WTC11 (cell line): ENCODE measurements around the gene RAPSN. TPM values are rescaled to one million over a fixed set of nuclear protein-coding genes. Genes with fewer than 3 reads are reported as not detected.

ENCODE experiments used
- ATAC-seq: fragments of 200-7000 bp; cut with Tn5 transposase; 2 replicates; pipeline ENCODE4 v1.10.0; 2021; ENCODE audit warnings: mild to moderate bottlenecking, moderate library complexity
- CTCF ChIA-PET: fragments of 300-600 bp; sonication (Branson Sonifier 250); formaldehyde crosslinking; loops from one replicate; lab custom pipeline; 2021; ENCODE audit warnings: antibody characterized with exemption; lab: Charles Lee
- POLR2A ChIA-PET: fragments of 350-600 bp; sonication (Branson Sonifier 250); formaldehyde crosslinking; loops from one replicate; lab custom pipeline; 2021; ENCODE audit warnings: antibody characterized with exemption; lab: Charles Lee
- DNase-seq: peaks from one replicate; pipeline ENCODE4 v3.0.0; 2021; ENCODE audit warnings: low spot score
- H3K27ac Mint-ChIP-seq: 2 replicates; pipeline ENCODE4 v1.8.0; 2021; ENCODE audit warnings: mixed read lengths
- H3K27me3 Mint-ChIP-seq: 2 replicates; pipeline ENCODE4 v1.8.0; 2021; ENCODE audit warnings: low read depth, mild to moderate bottlenecking, moderate library complexity, mixed read lengths
- H3K36me3 Mint-ChIP-seq: 2 replicates; pipeline ENCODE4 v1.8.0; 2021; ENCODE audit warnings: mixed read lengths
- H3K4me1 Mint-ChIP-seq: 2 replicates; pipeline ENCODE4 v1.8.0; 2022; ENCODE audit warnings: mixed read lengths
- H3K4me3 Mint-ChIP-seq: 2 replicates; pipeline ENCODE4 v1.8.0; 2021; ENCODE audit warnings: mild to moderate bottlenecking, moderate library complexity, mixed read lengths
- H3K9me3 Mint-ChIP-seq: 2 replicates; pipeline ENCODE4 v1.8.0; 2021; ENCODE audit warnings: mixed read lengths
- ATF3 ChIP-seq: sonication (generic); formaldehyde crosslinking; conservative IDR thresholded peaks from 2 replicates; pipeline ENCODE4 v1.8.1; 2022; ENCODE audit warnings: mild to moderate bottlenecking, missing genetic modification reagents
- ATF6 ChIP-seq: sonication (generic); formaldehyde crosslinking; IDR thresholded peaks from 2 replicates; pipeline ENCODE4 v1.8.1; 2023; ENCODE audit warnings: mild to moderate bottlenecking, missing genetic modification reagents
- EMX1 ChIP-seq: fragments of 250-450 bp; sonication (Bioruptor Pico); IDR thresholded peaks from 2 replicates; pipeline ENCODE4 v1.8.0; 2021; ENCODE audit warnings: mild to moderate bottlenecking
- ESRRA ChIP-seq: sonication (generic); formaldehyde crosslinking; IDR thresholded peaks from 2 replicates; pipeline ENCODE4 v1.8.1; 2022; ENCODE audit warnings: mild to moderate bottlenecking, missing genetic modification reagents, borderline replicate concordance
- FOXK1 ChIP-seq: sonication (generic); formaldehyde crosslinking; IDR thresholded peaks from 2 replicates; pipeline ENCODE4 v1.8.0; 2022; ENCODE audit warnings: mild to moderate bottlenecking, moderate library complexity, missing genetic modification reagents
- GABPB1 ChIP-seq: sonication (generic); formaldehyde crosslinking; IDR thresholded peaks from 2 replicates; pipeline ENCODE4 v1.8.1; 2023; ENCODE audit warnings: mild to moderate bottlenecking, missing genetic modification reagents
- GRHL2 ChIP-seq: fragments of 250-450 bp; sonication (Bioruptor Pico); IDR thresholded peaks from 2 replicates; pipeline ENCODE4 v1.8.0; 2022; ENCODE audit warnings: mild to moderate bottlenecking, moderate library complexity; ENCODE audit not compliant: insufficient replicate concordance, severe bottlenecking
- HMGA2 ChIP-seq: fragments of 250-450 bp; sonication (Bioruptor Pico); IDR thresholded peaks from 2 replicates; pipeline ENCODE4 v1.4.0; 2021; ENCODE audit warnings: mild to moderate bottlenecking, moderate library complexity
- JUN ChIP-seq: sonication (generic); formaldehyde crosslinking; IDR thresholded peaks from 2 replicates; pipeline ENCODE4 v1.8.0; 2023; ENCODE audit warnings: mild to moderate bottlenecking, missing genetic modification reagents
- MYBL2 ChIP-seq: sonication (generic); formaldehyde crosslinking; IDR thresholded peaks from 2 replicates; pipeline ENCODE4 v1.8.1; 2023; ENCODE audit warnings: mild to moderate bottlenecking, moderate library complexity, missing genetic modification reagents
- NFE2L1 ChIP-seq: sonication (generic); formaldehyde crosslinking; IDR thresholded peaks from 2 replicates; pipeline ENCODE4 v1.8.1; 2023; ENCODE audit warnings: missing genetic modification reagents
- NR2C2 ChIP-seq: sonication (generic); formaldehyde crosslinking; IDR thresholded peaks from 2 replicates; pipeline ENCODE4 v1.8.0; 2022; ENCODE audit warnings: mild to moderate bottlenecking, missing genetic modification reagents
- RELA ChIP-seq: sonication (generic); formaldehyde crosslinking; IDR thresholded peaks from 2 replicates; pipeline ENCODE4 v1.8.1; 2022; ENCODE audit warnings: missing genetic modification reagents, mild to moderate bottlenecking, borderline replicate concordance
- SMAD4 ChIP-seq: sonication (generic); formaldehyde crosslinking; IDR thresholded peaks from 2 replicates; pipeline ENCODE4 v1.8.0; 2022; ENCODE audit warnings: mild to moderate bottlenecking, missing genetic modification reagents
- ZNF121 ChIP-seq: sonication (generic); formaldehyde crosslinking; IDR thresholded peaks from 2 replicates; pipeline ENCODE4 v1.8.0; 2023; ENCODE audit warnings: missing genetic modification reagents
- ZNF263 ChIP-seq: sonication (generic); formaldehyde crosslinking; IDR thresholded peaks from 2 replicates; pipeline ENCODE4 v1.8.1; 2022; ENCODE audit warnings: low read depth, mild to moderate bottlenecking, moderate library complexity, missing genetic modification reagents
- ZNF317 ChIP-seq: sonication (generic); formaldehyde crosslinking; IDR thresholded peaks from 2 replicates; pipeline ENCODE4 v1.8.1; 2023; ENCODE audit warnings: low read depth, mild to moderate bottlenecking, moderate library complexity, missing genetic modification reagents, borderline replicate concordance
- ZNF423 ChIP-seq: fragments of 250-450 bp; sonication (Bioruptor Pico); IDR thresholded peaks from 2 replicates; pipeline ENCODE4 v2.1.2; 2022; ENCODE audit warnings: mild to moderate bottlenecking, moderate library complexity
- ZNF671 ChIP-seq: fragments of 250-450 bp; sonication (Bioruptor Pico); IDR thresholded peaks from 2 replicates; pipeline ENCODE4 v1.8.0; 2021; ENCODE audit warnings: mild to moderate bottlenecking
- total RNA-seq: library from RNA; stranded (reverse); gene quantifications from 3 replicates; pipeline ENCODE4 v1.2.3, GENCODE V29; 2021
- TF ChIP-seq, protein P1 (sequence below): fragments of 250-450 bp; sonication (Bioruptor Pico); IDR thresholded peaks from 2 replicates; pipeline ENCODE4 v2.1.2; 2022; ENCODE audit warnings: mild to moderate bottlenecking, moderate library complexity
- TF ChIP-seq, protein P2 (sequence below): sonication (generic); formaldehyde crosslinking; IDR thresholded peaks from 2 replicates; pipeline ENCODE4 v1.8.0; 2022; ENCODE audit warnings: mild to moderate bottlenecking, missing genetic modification reagents
- TF ChIP-seq, protein P3 (sequence below): sonication (generic); formaldehyde crosslinking; IDR thresholded peaks from 2 replicates; pipeline ENCODE4 v1.8.1; 2023; ENCODE audit warnings: mild to moderate bottlenecking, missing genetic modification reagents
- TF ChIP-seq, protein P4 (sequence below): sonication (generic); formaldehyde crosslinking; conservative IDR thresholded peaks from 2 replicates; pipeline ENCODE4 v1.8.1; 2023; ENCODE audit warnings: mild to moderate bottlenecking, low read depth, missing genetic modification reagents, moderate library complexity

The RAPSN gene
- total RNA-seq, 1 experiment from 2014 or later: 0.66 TPM

- no peak for DNase-seq
- no peak for ATAC-seq
- CTCF ChIA-PET: no interaction called here
- Mint-ChIP-seq H3K36me3 (peaks cover 6% of the 10 kb centered on the region), H3K27me3 (no peaks in the 10 kb centered on the region), H3K9me3 (no peaks in the 10 kb centered on the region), H3K4me3 (no peak overlapping the region), H3K4me1 (peaks cover 43% of the 10 kb centered on the region), H3K27ac (no peak overlapping the region)
- TF ChIP-seq EMX1 (CRISPR knock-in tag) (no peak), ATF3 (no peak)
- POLR2A ChIA-PET: no interaction called here
Measured at GRCh38 chr11:47496808-47497207, 47.9 kb upstream of the RAPSN start.

DNA sequence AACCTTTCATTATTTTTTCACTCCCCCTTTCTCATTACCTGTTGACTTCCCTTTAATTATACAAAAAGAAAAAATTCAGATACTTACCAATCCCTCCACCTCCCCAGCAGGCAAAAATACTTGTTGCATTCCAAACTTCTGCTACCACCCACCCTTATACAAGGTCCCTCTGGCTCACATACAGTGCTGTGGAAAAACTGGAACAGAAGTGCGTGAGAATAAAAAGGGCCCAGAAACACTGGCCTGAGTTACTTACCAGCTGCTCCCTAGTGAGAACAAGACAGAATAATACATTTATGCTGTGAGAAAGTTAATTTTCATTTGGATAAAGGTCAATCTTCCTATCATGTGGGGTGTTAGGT is 46.9 kb upstream of the RAPSN start:
- DNase-seq: no peak
- Mint-ChIP-seq H3K36me3 (peaks cover 6% of the 10 kb centered on the region), H3K27ac (no peak overlapping the region), H3K9me3 (no peaks in the 10 kb centered on the region), H3K4me1 (peaks cover 36% of the 10 kb centered on the region), H3K27me3 (no peaks in the 10 kb centered on the region), H3K4me3 (no peak overlapping the region)
- TF ChIP-seq ZNF121 (CRISPR knock-in tag): no peak
- no peak for TF ChIP-seq NR2C2 (CRISPR knock-in tag)
- TF ChIP-seq FOXK1 (CRISPR knock-in tag): no peak
- no peak for TF ChIP-seq GABPB1 (CRISPR knock-in tag)
- TF ChIP-seq ZNF671 (CRISPR knock-in tag): no peak
- no peak for TF ChIP-seq RELA (CRISPR knock-in tag)
- no peak for TF ChIP-seq HMGA2 (CRISPR knock-in tag)
- no peak for TF ChIP-seq NFE2L1
- TF ChIP-seq GRHL2: no peak
- TF ChIP-seq ZNF263 (CRISPR knock-in tag): no peak
- no peak for TF ChIP-seq ATF6 (CRISPR knock-in tag)
- TF ChIP-seq ESRRA (CRISPR knock-in tag): no peak
- ChIA-PET CTCF (interaction anchor here (1.0 kb wide), 1 partner anchor 41 kb away, joined by 3 read pairs; no protein-coding TSS in a partner anchor), POLR2A (no interaction called here)
- no peak for ATAC-seq

GRCh38 chr11:47495011-47495855 is 46.3 kb upstream of the RAPSN start:
- DNase-seq: no peak
- TF ChIP-seq, protein P1, sequence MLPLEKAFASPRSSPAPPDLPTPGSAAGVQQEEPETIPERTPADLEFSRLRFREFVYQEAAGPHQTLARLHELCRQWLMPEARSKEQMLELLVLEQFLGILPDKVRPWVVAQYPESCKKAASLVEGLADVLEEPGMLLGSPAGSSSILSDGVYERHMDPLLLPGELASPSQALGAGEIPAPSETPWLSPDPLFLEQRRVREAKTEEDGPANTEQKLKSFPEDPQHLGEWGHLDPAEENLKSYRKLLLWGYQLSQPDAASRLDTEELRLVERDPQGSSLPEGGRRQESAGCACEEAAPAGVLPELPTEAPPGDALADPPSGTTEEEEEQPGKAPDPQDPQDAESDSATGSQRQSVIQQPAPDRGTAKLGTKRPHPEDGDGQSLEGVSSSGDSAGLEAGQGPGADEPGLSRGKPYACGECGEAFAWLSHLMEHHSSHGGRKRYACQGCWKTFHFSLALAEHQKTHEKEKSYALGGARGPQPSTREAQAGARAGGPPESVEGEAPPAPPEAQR (CRISPR knock-in tag): no peak
- TF ChIP-seq, protein P2, sequence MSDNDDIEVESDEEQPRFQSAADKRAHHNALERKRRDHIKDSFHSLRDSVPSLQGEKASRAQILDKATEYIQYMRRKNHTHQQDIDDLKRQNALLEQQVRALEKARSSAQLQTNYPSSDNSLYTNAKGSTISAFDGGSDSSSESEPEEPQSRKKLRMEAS (CRISPR knock-in tag): no peak
- TF ChIP-seq MYBL2 (no peak), SMAD4 (CRISPR knock-in tag) (no peak), JUN (CRISPR knock-in tag) (no peak), ZNF317 (CRISPR knock-in tag) (no peak), GABPB1 (CRISPR knock-in tag) (no peak), ZNF423 (no peak)
- TF ChIP-seq, protein P3, sequence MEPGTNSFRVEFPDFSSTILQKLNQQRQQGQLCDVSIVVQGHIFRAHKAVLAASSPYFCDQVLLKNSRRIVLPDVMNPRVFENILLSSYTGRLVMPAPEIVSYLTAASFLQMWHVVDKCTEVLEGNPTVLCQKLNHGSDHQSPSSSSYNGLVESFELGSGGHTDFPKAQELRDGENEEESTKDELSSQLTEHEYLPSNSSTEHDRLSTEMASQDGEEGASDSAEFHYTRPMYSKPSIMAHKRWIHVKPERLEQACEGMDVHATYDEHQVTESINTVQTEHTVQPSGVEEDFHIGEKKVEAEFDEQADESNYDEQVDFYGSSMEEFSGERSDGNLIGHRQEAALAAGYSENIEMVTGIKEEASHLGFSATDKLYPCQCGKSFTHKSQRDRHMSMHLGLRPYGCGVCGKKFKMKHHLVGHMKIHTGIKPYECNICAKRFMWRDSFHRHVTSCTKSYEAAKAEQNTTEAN: no peak
- TF ChIP-seq, protein P4, sequence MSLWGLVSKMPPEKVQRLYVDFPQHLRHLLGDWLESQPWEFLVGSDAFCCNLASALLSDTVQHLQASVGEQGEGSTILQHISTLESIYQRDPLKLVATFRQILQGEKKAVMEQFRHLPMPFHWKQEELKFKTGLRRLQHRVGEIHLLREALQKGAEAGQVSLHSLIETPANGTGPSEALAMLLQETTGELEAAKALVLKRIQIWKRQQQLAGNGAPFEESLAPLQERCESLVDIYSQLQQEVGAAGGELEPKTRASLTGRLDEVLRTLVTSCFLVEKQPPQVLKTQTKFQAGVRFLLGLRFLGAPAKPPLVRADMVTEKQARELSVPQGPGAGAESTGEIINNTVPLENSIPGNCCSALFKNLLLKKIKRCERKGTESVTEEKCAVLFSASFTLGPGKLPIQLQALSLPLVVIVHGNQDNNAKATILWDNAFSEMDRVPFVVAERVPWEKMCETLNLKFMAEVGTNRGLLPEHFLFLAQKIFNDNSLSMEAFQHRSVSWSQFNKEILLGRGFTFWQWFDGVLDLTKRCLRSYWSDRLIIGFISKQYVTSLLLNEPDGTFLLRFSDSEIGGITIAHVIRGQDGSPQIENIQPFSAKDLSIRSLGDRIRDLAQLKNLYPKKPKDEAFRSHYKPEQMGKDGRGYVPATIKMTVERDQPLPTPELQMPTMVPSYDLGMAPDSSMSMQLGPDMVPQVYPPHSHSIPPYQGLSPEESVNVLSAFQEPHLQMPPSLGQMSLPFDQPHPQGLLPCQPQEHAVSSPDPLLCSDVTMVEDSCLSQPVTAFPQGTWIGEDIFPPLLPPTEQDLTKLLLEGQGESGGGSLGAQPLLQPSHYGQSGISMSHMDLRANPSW: no peak
- TF ChIP-seq, all 79 proteins: peak for 0
- no peaks in the 10 kb centered on the region for H3K9me3 Mint-ChIP-seq
- no peak overlapping the region for H3K4me3 Mint-ChIP-seq
- POLR2A ChIA-PET: no interaction called here
- peaks cover 29% of the 10 kb centered on the region for H3K4me1 Mint-ChIP-seq
- ATAC-seq: no peak
- H3K36me3 Mint-ChIP-seq: peaks cover 6% of the 10 kb centered on the region
- CTCF ChIA-PET: interaction anchor here (1.0 kb wide), 1 partner anchor 41 kb away, joined by 3 read pairs; no protein-coding TSS in a partner anchor
- H3K27ac Mint-ChIP-seq: no peak overlapping the region
- H3K27me3 Mint-ChIP-seq: no peaks in the 10 kb centered on the region
